Activated CD4-positive, alpha-beta T cell treated with anti-CD3 and anti-CD28 coated beads, Interleukin-2, Interleukin-6, amounts not matched to agents 100 ng/mL and 50 ng/mL, durations not matched to agents 16 hours and 8 hours (primary cell): ENCODE measurements around the gene DOK6.
"Not testable (repeated sequence)": the region's sequence is repeated elsewhere in the genome, so short reads cannot be mapped to it uniquely, and the experiment has no call there.

ENCODE experiments used
- DNase-seq: peaks from one replicate; pipeline ENCODE4 v3.0.0-alpha.2; 2020

The DOK6 gene

GRCh38 chr18:69820538-69820937, 419.9 kb downstream of the DOK6 start:
- no peak for DNase-seq

GRCh38 chr18:69830189-69830588, 429.5 kb downstream of the DOK6 start:
- DNase-seq: no peak

- not testable (repeated sequence) for DNase-seq
Measured at GRCh38 chr18:69834980-69835379, 434.3 kb downstream of the DOK6 start.

GRCh38 chr18:69838003-69838402, 437.3 kb downstream of the DOK6 start:
- no peak for DNase-seq

- DNase-seq: peak; percentile 11
Measured at GRCh38 chr18:69838620-69839411, 438.1 kb downstream of the DOK6 start.

- DNase-seq: no peak
Measured at GRCh38 chr18:69839497-69839896, 438.8 kb downstream of the DOK6 start.

GRCh38 chr18:69840001-69840400, 439.3 kb downstream of the DOK6 start:
- no peak for DNase-seq

GRCh38 chr18:69840445-69840844, 439.8 kb downstream of the DOK6 start:
- no peak for DNase-seq

GRCh38 chr18:69841117-69841516, 440.4 kb downstream of the DOK6 start:
- no peak for DNase-seq

- DNase-seq: no peak
Measured at GRCh38 chr18:69843015-69843414, 442.3 kb downstream of the DOK6 start.

GRCh38 chr18:69844656-69845055, 444.0 kb downstream of the DOK6 start:
- no peak for DNase-seq

- DNase-seq: no peak
Measured at GRCh38 chr18:69845593-69846506, 445.2 kb downstream of the DOK6 start.

- no peak for DNase-seq
Measured at GRCh38 chr18:69853051-69853450, 452.4 kb downstream of the DOK6 start.

- DNase-seq: no peak
Measured at GRCh38 chr18:69854455-69854854, 453.8 kb downstream of the DOK6 start.

- DNase-seq: no peak
Measured at GRCh38 chr18:69858897-69859296, 458.2 kb downstream of the DOK6 start.

GRCh38 chr18:69864802-69865201, 464.1 kb downstream of the DOK6 start:
- not testable (repeated sequence) for DNase-seq

- no peak for DNase-seq
Measured at GRCh38 chr18:69865776-69866175, 465.1 kb downstream of the DOK6 start.

- no peak for DNase-seq
Measured at GRCh38 chr18:69866212-69866611, 465.5 kb downstream of the DOK6 start.

GRCh38 chr18:69870736-69871135, 470.0 kb downstream of the DOK6 start:
- DNase-seq: no peak

- DNase-seq: no peak
Measured at GRCh38 chr18:69871363-69871762, 470.7 kb downstream of the DOK6 start.

GRCh38 chr18:69872661-69873060, 472.0 kb downstream of the DOK6 start:
- no peak for DNase-seq

GRCh38 chr18:69874058-69874457, 473.4 kb downstream of the DOK6 start:
- no peak for DNase-seq

GRCh38 chr18:69876490-69876889, 475.8 kb downstream of the DOK6 start:
- no peak for DNase-seq
